Esophagus squamous epithelium (tissue), 4 donors: ENCODE measurements around the gene ADIRF.

Experiments used
- CTCF ChIP-seq, 6 experiments: fragments of 450-650 bp in 4 of 6; fragments of 200-600 bp in 2 of 6; sonication (generic) in 2 of 6; IDR thresholded peaks; one replicate each; pipeline ENCODE4 v1.5.1; 2016 to 2019; ENCODE audit warnings: antibody characterized with exemption in 6 of 6, mild to moderate bottlenecking in 4 of 6, moderate library complexity in 4 of 6
- POLR2A ChIP-seq, 4 donors: fragments of 450-650 bp; IDR thresholded peaks; one replicate each; pipeline ENCODE4 v1.6.1; 2017; ENCODE audit warnings: antibody characterized with exemption in 4 of 4, mild to moderate bottlenecking in 4 of 4, moderate library complexity in 3 of 4

- TF ChIP-seq CTCF (IDR thresholded peaks at IDR 0.05) = no peak
- no peak for TF ChIP-seq POLR2A (IDR thresholded peaks at IDR 0.05)
Measured at GRCh38 chr10:86955501-86956194, 12.6 kb upstream of the ADIRF start.
